Stimulated activated naive CD4-positive, alpha-beta T cell treated with Interleukin-2 at 50 U/mL for 16 hours (primary cell): ENCODE results near the gene KRT2.

Source experiments
- DNase-seq: peaks from one replicate; lab custom pipeline; 2025; lab: John Stamatoyannopoulos, UW

The KRT2 gene

DNA sequence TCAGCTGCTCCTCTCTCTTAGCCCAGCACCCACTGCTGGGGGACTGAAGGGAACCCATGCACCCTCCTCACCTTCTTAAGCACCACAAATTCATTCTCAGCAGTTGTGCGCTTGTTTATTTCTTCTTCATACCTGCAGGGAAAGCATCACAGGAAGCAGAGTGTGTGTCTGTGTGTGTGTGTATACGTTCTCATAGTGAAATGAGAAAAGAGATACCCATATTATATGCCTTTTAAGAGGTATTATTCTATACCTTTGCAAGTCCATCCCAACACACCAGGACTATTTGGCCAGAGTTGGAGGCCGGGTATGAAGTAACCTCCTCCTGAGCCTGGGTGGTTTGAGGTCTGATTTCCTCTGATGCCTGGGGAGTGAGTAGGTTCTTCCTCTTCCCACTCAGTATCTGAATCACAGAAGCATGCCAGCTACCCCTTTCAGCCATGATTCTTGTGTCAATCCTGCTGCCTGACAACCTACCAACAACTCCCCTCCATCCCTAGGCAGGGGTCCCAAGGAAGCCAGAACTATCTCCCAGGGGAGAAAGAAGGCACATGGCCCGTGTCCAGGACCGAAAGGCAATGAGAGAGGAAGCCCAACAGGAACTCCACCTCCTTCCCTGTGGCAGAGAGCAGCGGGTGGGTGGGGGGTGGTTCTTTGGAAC lies 36.7 kb downstream of the KRT2 start:
- no peak for DNase-seq

DNA sequence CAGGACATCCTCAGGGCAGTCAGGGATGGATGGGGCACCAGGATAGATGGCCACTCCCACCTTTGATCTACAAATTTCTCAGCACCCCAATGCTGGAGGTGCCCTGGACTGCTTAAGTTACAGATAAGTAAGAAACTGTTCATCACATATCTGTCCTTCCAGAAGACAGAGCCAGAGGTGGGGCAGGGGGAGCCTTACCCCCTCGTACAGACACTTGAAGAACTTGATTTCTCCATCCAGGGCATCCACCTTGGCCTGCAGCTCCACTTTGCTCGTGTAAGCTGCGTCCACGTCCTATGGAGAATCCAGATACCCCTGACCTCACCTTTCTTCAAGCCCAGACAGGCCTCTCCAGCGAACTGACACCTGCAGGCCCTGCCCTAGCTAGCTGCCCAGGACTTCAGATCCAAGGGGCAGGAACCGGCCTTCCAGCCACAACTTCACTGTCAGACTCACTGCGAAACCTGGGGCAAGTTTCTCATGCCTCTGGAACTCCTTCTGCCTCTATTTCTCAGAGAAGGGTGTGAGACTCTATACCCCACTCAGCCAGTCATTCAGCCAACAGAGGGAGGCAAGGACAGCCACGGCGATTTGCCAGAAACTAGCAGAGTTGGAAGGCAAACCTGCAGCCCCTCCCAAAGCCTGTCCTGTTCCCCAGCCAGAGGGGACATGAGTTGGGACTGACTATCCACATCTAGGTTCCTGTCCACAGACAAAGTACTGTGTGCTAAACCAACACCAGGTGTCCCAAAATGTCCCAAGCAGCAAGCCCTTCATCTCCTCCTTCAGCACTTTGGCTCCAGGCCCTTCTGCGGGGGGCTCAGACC lies 37.4 kb downstream of the KRT2 start:
- DNase-seq, result no peak

DNA sequence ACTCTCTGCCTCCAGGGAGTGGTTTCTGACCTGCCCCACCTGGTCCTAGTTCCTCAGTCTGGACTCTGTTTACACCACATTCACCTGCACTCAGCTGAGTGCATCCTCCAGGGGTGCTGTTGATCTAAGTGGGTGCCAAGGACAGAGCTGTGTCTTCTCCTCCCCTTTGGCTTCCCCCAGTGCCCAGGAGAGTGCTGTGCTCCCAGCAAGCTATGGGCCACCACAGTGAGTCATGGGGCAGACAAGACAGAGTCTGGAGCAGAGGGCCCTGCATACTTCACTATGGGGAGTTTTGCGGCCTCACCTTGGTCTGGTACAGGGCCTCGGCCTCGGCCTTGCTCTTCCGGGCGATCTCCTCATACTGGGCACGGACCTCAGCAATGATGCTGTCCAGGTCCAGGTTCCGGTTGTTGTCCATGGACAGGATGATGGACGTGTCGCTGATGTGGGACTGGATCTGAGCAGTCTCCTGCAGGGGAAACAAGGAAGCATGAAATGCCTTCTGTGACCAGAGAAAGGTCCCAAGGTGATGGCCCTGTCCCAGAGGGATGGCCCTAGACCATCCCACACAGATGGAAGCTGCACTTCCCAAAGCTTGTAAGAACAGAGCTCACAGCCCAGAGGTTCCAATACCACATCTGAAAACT lies 38.5 kb downstream of the KRT2 start:
- no peak for DNase-seq

DNA sequence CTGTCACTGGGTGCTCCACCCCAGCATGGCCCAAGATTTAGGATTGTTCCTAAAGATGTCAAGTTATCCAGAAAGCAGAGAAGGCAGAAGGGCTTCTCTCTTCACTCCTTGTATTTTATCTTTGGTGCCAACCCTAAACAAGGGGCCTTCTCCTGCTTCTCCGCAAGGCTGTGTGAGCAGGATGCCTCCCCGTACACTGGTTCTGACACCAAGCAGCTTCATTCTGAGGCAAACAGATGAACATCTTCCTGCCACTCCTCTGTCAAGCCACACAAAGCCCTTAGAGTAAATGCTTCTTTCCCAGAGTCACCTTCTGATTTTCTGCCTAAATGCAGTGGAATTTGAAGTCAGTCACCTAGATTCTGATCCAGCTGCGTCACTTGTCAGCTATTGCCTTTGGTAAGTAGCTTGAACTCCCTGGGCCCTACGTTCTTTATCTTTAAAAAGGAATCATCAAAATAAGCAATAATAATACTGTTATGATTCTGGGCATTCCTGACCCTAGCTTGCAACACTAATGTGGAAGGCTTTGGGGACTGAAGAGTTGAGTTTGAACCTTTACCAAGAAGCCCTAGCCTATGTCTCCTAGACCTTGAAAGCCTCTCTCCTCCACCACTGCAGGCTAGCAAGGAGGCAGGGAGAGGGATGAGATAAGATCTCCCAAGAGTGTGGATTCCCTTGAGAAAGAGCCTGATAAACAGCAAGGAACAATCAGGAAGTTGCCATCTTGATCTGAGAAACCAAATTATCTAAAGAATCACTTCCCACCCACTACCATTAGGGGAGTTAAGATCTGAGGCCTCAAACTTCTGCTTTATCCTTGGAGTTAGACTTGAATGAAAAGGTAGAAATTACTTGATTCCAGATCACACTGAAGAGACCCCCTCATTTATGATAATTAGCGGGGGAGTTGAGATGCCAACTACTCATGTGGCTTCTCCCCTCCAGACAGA lies 39.3 kb downstream of the KRT2 start:
- DNase-seq, result no peak

DNA sequence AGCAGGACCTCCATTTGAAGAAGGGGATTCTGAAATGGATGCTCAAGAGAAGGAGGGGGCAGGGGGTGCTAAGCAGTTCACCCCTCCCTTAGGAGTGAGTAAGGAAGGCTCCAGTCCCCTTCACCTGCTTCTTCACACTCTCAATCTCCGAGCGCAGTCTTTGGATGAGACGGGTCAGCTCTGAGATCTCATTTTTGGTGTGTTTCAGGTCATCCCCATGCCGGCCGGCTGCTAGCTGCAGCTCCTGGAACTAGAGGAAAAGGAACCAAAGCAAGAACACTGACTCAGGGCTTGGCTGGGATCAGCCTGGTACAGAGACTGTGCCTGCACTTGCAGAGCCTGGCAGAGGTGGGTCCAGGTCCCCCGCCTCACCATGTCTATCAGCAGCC lies 40.9 kb downstream of the KRT2 start:
- DNase-seq, result no peak

DNA sequence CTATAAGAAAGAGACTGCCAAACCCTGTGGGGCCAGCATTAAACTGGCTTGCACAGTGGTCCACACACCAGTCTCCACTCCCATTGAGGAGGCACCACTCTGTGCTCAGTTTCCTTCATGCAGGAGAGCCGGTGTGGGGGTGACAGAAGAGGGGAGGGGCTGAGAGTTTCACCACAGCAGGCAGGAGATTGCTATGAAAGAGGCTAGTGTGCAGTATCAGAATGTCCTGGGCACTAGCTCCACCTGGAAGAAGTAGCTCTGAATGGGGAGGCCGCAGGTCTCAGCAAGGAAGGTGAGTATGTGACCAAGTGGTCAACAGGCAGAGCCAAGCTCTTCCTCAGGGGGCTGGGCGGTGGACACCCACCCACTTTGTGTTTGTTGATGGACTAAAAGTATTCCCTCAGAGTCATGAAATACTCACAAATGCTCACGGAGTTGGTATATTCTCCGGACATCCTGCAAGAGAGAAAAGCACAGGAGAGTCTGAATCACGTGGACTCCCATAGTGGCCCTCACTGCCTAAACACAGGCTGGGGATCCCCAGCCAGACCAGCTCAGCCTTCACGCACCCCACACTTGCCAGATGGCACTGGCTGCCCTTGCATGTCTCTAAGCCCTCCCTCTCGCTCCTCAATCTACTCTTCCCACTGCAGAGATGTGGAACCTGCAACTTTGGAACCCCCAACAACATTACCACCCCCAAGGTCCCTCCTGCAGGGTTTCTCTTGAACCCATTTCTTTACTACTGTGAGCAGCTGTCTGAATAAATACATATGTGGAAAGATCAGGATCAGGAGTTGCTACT lies 43.0 kb downstream of the KRT2 start:
- no peak for DNase-seq

DNA sequence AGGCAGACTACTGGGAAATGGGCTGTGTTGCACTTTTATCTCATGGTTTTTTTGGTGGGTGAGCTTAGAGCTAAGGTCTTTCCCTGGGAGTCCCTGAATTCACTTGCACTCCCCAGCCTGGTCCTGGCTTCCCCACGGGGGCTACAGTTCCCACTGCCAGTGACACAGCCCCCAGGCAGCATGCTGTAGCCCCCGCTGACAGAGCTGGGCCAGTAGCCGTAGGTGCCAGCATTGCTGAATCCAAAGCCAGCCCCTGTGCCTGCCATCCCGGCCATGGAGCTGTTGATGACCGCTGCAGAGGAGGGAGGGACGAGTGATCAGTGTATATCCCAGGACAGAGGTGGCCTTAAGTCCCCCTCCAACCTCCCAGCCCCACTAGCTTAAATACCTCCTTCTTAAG lies 43.9 kb downstream of the KRT2 start:
- no peak for DNase-seq

DNA sequence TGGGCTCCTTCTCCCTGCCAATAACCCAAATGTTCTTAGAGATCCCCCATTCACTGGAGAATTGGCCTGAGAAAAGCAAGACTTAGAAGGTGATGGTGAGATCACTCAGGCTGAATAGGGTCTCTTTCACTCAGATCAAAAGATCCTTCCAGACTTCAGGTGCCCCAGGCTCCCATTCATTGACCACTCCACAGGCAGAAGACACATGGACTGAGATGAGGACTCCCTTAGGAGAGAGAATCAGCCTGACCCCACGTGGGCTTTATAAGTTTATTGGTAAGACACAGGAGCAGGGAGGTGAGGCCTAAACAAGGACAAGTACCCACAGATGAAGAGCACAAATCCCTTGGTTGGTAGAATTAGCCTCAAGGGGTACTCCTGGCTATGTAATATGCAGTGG lies 44.7 kb downstream of the KRT2 start:
- DNase-seq, result no peak

DNA sequence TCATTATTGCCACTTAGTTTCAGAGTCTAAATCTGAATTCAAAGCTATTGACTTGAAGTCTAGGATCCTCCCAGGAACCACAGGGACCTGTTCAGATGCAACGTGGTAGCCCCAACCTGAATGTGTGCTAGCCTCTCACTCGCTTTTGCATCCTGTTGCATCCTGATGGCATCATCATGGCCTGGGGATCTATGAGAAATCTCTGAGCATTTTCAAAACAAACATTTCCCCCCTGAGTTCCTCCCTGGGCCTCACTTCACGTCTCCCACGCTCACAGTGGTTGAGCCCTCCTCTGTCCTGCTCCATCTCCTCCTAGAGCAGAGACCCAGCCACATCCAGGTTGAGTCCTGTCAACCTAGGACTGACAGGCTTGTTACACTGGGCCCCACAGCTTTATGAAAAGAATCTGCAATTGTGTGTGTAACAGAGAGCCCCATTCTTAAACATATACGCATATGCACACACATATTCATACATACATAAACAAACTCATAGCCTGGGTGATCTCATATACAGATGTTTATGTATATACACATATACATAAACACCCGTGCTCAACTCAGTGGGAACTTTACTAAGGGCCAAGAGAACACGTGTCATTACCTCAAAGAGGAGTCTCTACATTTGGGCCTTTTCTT lies 45.3 kb downstream of the KRT2 start:
- DNase-seq, result no peak

DNA sequence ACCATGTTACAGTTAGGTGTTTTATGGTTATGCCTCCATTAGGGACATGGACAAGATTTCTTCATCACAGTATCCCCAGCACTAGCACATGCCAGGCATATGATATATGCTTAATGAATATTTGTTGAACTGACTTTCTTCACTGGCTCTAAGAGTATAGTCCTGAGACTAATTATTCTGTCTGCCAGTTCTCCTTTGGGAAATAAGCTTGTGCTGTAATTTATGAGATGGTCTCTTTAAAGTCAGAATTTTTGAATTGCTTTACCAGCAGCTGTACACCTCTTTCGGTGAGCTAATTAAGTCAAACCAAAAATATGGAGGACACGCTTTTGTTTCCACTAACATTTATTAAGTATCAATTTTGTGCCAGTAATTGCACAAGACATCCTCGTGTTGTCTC lies 45.9 kb downstream of the KRT2 start:
- DNase-seq, result no peak

DNA sequence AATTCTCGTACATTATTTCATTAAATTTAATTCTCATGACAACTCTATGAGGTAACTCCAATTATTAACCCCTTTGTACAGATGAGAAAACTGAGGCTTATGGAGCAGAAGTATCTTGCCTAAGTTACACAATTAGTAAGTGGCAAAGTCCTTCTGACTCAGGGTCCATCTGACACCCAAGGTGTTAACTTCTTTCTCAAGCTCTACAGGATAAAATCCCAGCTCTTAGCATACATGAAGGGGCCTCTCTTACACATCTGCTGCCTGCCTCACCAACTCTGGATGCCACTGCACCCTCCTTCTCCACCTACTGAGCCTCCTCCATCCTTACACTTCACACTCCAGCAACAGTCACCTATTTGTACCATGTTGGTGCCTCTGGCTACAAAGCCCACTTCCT lies 46.5 kb downstream of the KRT2 start:
- no peak for DNase-seq

DNA sequence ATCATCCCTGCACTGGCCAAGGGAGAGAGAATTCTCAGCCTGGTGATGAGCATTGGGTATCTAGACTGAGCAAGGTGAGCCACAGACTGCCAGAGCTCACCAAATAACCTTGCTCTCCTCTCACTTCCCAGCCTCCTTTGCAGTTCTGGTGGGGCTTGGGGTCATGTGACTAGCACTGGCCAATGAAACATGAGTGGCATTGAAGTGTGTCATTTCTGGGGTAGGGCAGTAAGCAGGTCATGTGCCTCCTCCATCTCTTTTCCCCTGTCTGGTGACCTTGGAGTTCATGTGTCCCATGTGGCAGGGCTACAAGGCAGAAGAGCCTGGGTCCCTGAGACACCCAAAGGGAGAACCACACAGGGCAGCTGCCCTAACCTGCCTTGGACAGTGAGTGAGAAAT lies 47.2 kb downstream of the KRT2 start:
- DNase-seq, result no peak

DNA sequence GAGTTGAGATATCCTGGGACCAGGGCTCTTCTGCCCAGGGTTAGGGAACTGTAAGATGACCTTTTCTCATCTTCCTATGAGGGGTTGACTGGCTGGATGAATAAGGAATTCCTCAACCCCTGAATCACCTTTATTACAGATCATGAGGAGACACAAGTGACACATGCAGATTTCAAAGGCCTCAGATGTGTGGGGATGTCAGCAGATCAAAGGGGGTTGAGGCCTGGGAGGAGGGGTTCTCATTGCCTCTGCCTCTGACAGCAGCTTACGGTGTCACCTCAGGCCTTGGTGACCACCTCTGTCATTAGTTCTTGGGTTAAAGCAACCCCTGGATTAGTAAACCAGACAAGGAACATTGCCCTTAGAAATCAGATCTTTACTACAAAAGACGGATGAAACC lies 48.7 kb downstream of the KRT2 start:
- DNase-seq, result no peak

DNA sequence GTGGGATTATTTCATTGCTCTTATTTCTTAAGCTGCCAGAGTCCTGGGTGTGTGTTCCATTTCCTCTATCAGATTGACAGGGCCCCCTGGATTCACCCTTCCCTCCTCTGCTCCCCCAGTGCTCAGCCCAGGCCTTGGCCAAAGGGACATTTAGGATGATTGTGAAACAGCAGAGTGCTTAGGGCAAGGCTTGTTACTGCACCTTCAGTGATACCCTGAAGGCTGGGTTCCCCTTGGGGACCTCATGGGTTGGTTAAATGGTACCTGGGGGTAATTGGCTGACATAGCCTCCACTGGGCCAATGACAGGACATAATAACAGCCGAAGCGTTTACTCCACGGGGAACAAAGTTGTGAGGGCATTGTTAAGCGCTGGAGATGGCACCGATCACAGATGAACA lies 49.5 kb downstream of the KRT2 start:
- no peak for DNase-seq

DNA sequence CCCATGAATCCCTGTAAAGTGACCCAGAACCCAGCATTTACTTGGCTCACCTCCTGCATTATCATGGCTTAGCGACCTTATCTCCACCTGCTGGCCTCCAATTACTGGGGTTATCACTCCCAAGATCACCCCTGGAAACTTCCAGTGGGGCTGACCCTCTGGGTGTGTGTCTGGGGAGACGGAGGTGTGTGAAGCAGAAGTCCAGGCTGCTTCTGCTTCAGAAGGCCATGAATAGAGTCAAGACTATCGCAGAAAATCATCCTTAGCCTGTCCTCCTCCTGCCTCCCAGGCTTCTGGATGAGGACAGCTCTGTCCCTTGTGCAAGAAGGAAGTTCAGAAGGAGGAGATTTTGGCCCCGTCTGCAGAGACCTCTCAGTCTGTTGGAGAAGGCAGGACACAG lies 50.3 kb downstream of the KRT2 start:
- no peak for DNase-seq

DNA sequence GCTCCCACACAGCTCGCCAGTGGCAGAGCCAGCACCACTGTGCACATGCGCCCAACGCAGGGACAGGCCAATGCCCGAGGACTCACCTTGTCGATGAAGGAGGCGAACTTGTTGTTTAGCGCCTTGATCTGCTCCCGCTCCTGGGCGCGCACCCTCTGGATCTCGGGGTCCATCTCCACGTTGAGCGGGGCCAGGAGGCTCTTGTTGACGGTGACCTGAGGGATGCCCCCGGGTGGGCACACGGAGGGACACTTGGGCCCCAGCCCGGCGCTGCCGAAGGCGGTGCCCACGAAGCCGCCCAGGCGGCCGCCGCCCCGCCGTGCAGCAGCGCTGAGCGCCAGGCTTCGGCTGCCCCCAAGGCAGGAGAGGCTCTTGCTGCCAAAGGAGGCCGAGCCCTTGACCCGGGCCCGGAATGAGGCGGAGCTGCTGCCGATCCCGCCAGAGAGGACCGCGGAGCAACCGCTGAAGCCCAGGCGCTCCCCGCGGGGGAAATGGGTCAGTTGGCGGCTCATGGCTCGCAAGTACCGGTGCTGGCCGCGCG lies 51.0 kb downstream of the KRT2 start, which contains the start of gene KRT72:
Gene KRT72 (minus strand): TSS at position 523 of the 541 bp plus-strand sequence. CDS start 11 bp downstream, at position 512.
- DNase-seq, result no peak

DNA sequence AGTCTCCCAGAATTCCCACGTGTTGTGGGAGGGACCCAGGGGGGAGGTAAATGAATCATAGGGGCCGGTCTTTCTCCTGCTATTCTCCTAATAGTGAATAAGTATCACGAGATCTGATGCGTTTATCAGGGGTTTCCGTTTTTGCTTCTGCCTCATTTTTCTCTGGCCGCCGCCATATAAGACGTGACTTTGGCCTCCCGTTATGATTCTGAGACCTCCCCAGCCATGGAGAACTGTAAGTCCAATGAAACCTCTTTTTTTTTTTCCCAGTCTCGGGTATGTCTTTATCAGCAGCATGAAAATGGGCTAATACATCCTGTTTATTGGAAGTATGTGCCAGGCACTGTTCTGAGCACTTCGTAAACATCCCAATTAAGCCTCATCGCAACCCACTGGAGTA lies 51.5 kb downstream of the KRT2 start:
- DNase-seq, result no peak

DNA sequence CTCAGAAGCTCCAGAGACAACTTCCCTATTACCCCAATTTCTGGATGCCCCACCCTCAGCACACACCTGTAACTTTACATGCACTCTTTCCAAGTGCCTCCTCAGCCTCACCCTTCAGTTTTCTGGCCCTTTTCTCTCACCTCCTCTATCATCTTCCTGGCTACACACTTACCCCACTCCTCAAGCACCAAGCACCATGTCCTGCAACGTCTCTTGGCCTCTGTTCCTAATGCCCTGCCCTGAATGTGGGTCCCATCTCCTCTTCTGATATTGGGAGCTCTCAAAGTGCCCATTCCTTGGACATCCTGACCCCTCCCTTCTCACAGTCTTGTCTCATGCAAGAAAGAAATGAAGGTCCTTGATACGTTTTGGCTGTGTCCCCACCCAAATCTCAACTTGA lies 51.9 kb downstream of the KRT2 start:
- DNase-seq, result no peak

DNA sequence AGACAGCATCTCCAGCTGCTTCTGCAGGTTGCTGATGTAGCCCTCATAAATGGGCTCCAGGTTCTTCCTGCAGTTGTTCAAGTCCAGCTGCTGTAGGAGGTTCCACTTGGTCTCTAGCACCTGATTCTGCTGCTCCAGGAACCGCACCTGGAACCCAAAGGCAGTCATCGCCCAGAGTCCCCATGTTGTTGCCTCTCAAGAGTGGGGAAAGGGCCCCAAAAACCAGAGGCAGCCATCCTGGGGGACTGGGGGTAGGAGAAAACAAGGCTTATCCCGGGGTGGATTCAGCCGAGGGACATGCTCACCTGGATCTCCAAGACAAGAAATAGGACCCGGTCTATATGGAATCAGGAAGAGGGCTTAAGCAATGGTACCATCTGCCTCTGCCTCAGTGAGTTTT lies 53.0 kb downstream of the KRT2 start:
- no peak for DNase-seq
